MCF 10A (cell line): Measurements from ENCODE around the gene BUD23. TPM values are rescaled to one million over a fixed set of nuclear protein-coding genes. Genes with fewer than 3 reads are reported as not detected.
A peak's percentile ranks its signal among the peaks of the same experiment; 100 is the strongest.

Experiments used
- BruUV-seq: library from RNA; stranded (reverse); fragments of 400-500 nt; replicated peaks from 2 replicates; lab custom pipeline; 2021; lab: Mats Ljungman, UMichigan
- CTCF ChIA-PET: fragments of 300-600 bp; sonication (Branson Sonifier 250); formaldehyde crosslinking; extraction: SDS; loops from one replicate; lab custom pipeline; 2021; ENCODE audit warnings: antibody characterized with exemption, inconsistent platforms; lab: Yijun Ruan, JAX
- POLR2A ChIA-PET: fragments of 300-600, 350-650 bp; sonication (Branson Sonifier 250); formaldehyde crosslinking; extraction: SDS; loops from one replicate; lab custom pipeline; 2020; ENCODE audit warnings: antibody characterized with exemption, inconsistent platforms; lab: Yijun Ruan, JAX
- DNase-seq: peaks from one replicate; pipeline ENCODE4 v3.0.0-alpha.2; 2018; ENCODE audit not compliant: unreplicated experiment
- H3K27ac Mint-ChIP-seq: one replicate; pipeline ENCODE4 v1.8.0; 2022; ENCODE audit warnings: mild to moderate bottlenecking, low read depth, mixed read lengths; ENCODE audit not compliant: unreplicated experiment
- H3K27me3 Mint-ChIP-seq: one replicate; pipeline ENCODE4 v1.8.0; 2022; ENCODE audit warnings: mixed read lengths; ENCODE audit not compliant: insufficient read depth, unreplicated experiment
- H3K36me3 Mint-ChIP-seq: one replicate; pipeline ENCODE4 v1.8.0; 2022; ENCODE audit warnings: mild to moderate bottlenecking, moderate library complexity, mixed read lengths; ENCODE audit not compliant: insufficient read depth, unreplicated experiment
- H3K4me1 Mint-ChIP-seq: one replicate; pipeline ENCODE4 v1.8.0; 2022; ENCODE audit warnings: mixed read lengths; ENCODE audit not compliant: insufficient read depth, unreplicated experiment
- H3K4me3 Mint-ChIP-seq: one replicate; pipeline ENCODE4 v1.8.0; 2022; ENCODE audit warnings: mild to moderate bottlenecking, moderate library complexity, mixed read lengths; ENCODE audit not compliant: unreplicated experiment
- H3K9me3 Mint-ChIP-seq: one replicate; pipeline ENCODE4 v1.8.0; 2022; ENCODE audit warnings: mixed read lengths; ENCODE audit not compliant: unreplicated experiment
- CTCF ChIP-seq: fragments of 200-600 bp; IDR thresholded peaks from one replicate; pipeline ENCODE4 v1.8.0; 2022; ENCODE audit warnings: antibody characterized with exemption, mild to moderate bottlenecking; ENCODE audit not compliant: unreplicated experiment
- intact Hi-C: fragments of 100-400 bp; cut with micrococcal nuclease; formaldehyde crosslinking; loops from 2 replicates; pipeline ENCODE4 v1.14.1; 2022
- total RNA-seq: library from RNA; stranded (reverse); gene quantifications from 2 replicates; pipeline ENCODE4 v1.2.3, GENCODE V29; 2022

BUD23 gene
- total RNA-seq, 1 experiment from 2014 or later: 81.9 TPM

DNA sequence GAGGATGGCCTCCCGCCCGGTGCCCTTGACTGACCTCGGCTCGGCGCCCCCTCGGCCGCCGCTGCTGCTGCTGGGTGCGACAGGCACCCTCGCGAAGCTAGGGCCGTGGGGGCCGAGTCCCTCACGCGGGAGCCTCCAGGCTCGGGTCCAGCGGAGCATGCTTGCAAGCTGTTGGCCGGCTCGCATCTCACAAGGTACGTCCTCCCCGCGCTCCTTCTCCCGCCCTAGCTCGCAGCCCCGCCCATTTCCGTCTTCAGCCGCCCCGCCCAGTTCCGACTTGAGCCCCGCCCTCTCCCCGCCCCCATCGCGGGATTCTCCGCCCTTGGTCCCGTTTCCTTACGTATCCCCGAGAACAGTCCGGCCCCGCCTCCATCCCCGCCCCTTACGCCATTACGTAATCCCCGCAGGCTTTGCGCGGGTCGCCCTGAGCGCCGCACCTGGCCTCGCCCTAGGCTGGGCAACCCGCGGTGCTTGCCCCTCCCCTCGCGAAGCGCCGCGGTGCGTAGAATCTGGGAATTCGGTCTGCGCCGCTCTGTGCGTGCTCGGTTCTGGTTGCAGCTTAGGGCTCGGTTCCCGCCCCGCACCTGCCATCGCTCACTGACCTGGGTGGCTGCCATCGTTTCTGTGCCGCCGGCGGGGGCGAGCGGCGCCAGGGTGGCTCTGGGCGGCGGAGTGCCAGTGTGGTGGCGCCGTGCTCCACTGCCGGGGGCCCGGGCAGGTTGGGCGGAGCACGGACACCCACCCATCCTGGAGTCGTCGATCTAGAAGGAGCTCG, 55.4 kb downstream of the BUD23 start, which contains the start of gene ABHD11:
Gene ABHD11, minus strand, starts transcription at position 191 of the 775 bp plus-strand sequence. Its CDS starts 32 bp downstream, at position 159.
- DNase-seq: peak; percentile 94
- Mint-ChIP-seq H3K4me1 (peaks cover 14% of the 10 kb centered on the region), H3K36me3 (peaks cover 20% of the 10 kb centered on the region), H3K27me3 (no peaks in the 10 kb centered on the region), H3K9me3 (no peaks in the 10 kb centered on the region), H3K4me3 (peak within 1 kb of the TSS; percentile 91), H3K27ac (peak within 1 kb of the TSS; percentile 94)
- TF ChIP-seq CTCF: no peak
- POLR2A ChIA-PET: interaction anchor here (0.5 to 3.0 kb wide), 21 partner anchors 19 to 1992 kb away, joined by 3 to 28 read pairs (median 7); partner anchors contain the start of genes BAZ1B, METTL27, STX1A and TBL2
- no TSS peak for BruUV-seq
- CTCF ChIA-PET: interaction anchor here (0.6 to 5.0 kb wide), 11 partner anchors 10 to 287 kb away, joined by 3 to 35 read pairs (median 4); no protein-coding TSS in a partner anchor
- intact Hi-C loops: loop anchor here (1.0 kb wide), 1 partner anchor 113 kb away; no protein-coding TSS in a partner anchor

DNA sequence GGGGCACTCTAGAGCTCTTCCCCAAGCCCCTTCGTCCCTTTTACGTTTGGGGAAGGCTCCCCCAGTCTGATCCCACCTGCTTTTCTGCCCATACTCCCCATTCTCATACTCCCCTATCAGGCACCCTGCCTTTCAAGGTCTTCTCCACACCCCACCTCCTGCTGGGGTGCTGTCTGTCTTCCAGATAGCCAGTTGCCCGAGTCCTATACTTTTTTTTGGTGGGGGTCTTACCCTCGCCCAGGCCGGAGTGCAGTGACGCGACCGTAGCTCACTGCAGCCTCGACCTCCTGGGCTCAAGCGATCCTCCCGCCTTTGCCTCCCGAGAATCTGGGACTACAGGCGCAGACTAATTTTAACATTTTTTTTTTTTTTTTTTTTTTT, 56.0 kb downstream of the BUD23 start:
- Mint-ChIP-seq H3K36me3 (peaks cover 19% of the 10 kb centered on the region), H3K27me3 (no peaks in the 10 kb centered on the region), H3K4me1 (peaks cover 13% of the 10 kb centered on the region), H3K4me3 (peak overlapping the region; percentile 91), H3K9me3 (no peaks in the 10 kb centered on the region), H3K27ac (peak overlapping the region; percentile 94)
- TSS peak; percentile 81 for BruUV-seq
- CTCF ChIA-PET: interaction anchor here (0.6 to 5.0 kb wide), 8 partner anchors 10 to 234 kb away, joined by 3 to 35 read pairs (median 4); no protein-coding TSS in a partner anchor
- TF ChIP-seq CTCF: no peak
- intact Hi-C loops: no loop called here
- POLR2A ChIA-PET: interaction anchor here (0.7 to 3.0 kb wide), 14 partner anchors 20 to 218 kb away, joined by 3 to 28 read pairs (median 8); partner anchors contain the start of genes BAZ1B, METTL27, STX1A and TBL2
- no peak for DNase-seq

DNA sequence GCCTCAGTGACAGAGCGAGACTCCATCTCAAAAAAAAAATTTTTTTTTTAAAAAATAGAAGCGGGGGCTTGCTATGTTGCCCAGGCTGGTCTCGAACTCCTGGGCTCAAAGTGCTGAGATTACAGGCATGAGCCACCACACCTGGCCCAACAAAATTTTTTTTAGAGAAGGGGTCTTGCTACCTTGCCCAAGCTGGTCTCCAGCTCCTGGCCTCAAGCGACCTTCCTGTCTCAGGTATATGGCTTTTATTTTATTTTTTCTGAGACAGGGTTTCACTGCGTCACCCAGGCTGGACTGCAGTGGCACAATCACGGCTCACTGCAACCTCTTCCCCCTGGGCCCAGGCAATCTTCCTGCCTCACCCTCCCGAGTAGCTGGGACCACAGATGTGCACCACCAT, 56.8 kb downstream of the BUD23 start:
- TF ChIP-seq CTCF: no peak
- POLR2A ChIA-PET: interaction anchor here (0.6 to 3.0 kb wide), 6 partner anchors 8 to 110 kb away, joined by 3 to 28 read pairs (median 6); partner anchors contain the start of gene STX1A
- Mint-ChIP-seq H3K27ac (no peak overlapping the region), H3K27me3 (no peaks in the 10 kb centered on the region), H3K4me3 (peak overlapping the region; percentile 46), H3K36me3 (peaks cover 14% of the 10 kb centered on the region), H3K4me1 (peaks cover 5% of the 10 kb centered on the region), H3K9me3 (no peaks in the 10 kb centered on the region)
- BruUV-seq: no TSS peak
- DNase-seq: no peak
- intact Hi-C loops: loop anchor here (10.0 kb wide), 1 partner anchor 65 kb away; no protein-coding TSS in a partner anchor
- CTCF ChIA-PET: interaction anchor here (0.6 to 5.0 kb wide), 5 partner anchors 41 to 222 kb away, joined by 3 to 35 read pairs (median 4); no protein-coding TSS in a partner anchor

DNA sequence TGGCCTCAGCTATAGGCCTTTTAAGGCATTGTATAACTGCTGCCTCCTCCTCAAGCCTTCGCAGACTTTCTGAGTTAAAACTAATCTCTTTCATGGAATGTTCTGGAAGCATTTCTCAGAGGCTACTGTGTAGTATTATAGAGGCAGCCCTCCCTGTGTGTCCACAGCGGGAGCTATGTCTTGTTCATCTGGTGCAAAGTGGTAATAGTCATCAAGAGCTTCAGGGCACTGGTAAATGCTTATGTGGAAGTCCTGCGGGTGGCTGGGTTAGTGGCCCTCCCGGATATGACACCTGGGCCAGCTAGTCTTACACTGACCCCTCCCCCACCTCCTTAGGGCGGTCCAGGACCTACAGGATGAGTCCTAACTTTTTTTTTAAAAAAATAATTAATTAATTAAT, 57.4 kb downstream of the BUD23 start:
- BruUV-seq: no TSS peak
- H3K27ac Mint-ChIP-seq: no peak overlapping the region
- ChIA-PET CTCF (interaction anchor here (0.6 to 5.0 kb wide), 5 partner anchors 64 to 222 kb away, joined by 3 to 35 read pairs (median 4); no protein-coding TSS in a partner anchor), POLR2A (interaction anchor here (0.6 kb wide), 1 partner anchor 68 kb away, joined by 3 read pairs; no protein-coding TSS in a partner anchor)
- no peaks in the 10 kb centered on the region for H3K9me3 Mint-ChIP-seq
- no peak for TF ChIP-seq CTCF
- intact Hi-C loops: loop anchor here (10.0 kb wide), 1 partner anchor 64 kb away; no protein-coding TSS in a partner anchor
- H3K27me3 Mint-ChIP-seq: no peaks in the 10 kb centered on the region
- H3K36me3 Mint-ChIP-seq: peaks cover 14% of the 10 kb centered on the region
- H3K4me3 Mint-ChIP-seq: peak overlapping the region; percentile 46
- peaks cover 5% of the 10 kb centered on the region for H3K4me1 Mint-ChIP-seq
- DNase-seq: no peak
